HG02610 (cell line): ENCODE results near the gene SLIT1.
A peak's percentile ranks its signal among the peaks of the same experiment; 100 is the strongest.

Experiments
- ATAC-seq: cut with Tn5 transposase; IDR thresholded peaks from one replicate; pipeline ENCODE4 v1.9.1; 2021; ENCODE audit warnings: mild to moderate bottlenecking, moderate library complexity; ENCODE audit not compliant: unreplicated experiment

Gene SLIT1

GRCh38 chr10:97185326-97186058, at the start of gene SLIT1:
Gene SLIT1 (minus strand): TSS chr10:97185959. CDS start chr10:97185674, 285 bp downstream.
- ATAC-seq: no peak

- no peak for ATAC-seq
Observed at GRCh38 chr10:97235353-97235752, 49.6 kb upstream of the SLIT1 start.

- ATAC-seq: no peak
Observed at GRCh38 chr10:97234400-97234799, 48.6 kb upstream of the SLIT1 start.

- peak; percentile 65 for ATAC-seq
Observed at GRCh38 chr10:97230146-97230545, 44.4 kb upstream of the SLIT1 start.

GRCh38 chr10:97229322-97230015, 43.7 kb upstream of the SLIT1 start:
- no peak for ATAC-seq

GRCh38 chr10:97228775-97229157, 43.0 kb upstream of the SLIT1 start:
- ATAC-seq: no peak

GRCh38 chr10:97228130-97228774, 42.5 kb upstream of the SLIT1 start:
- ATAC-seq: no peak

- no peak for ATAC-seq
Observed at GRCh38 chr10:97226398-97226797, 40.6 kb upstream of the SLIT1 start.

GRCh38 chr10:97224483-97225435, 39.0 kb upstream of the SLIT1 start:
- ATAC-seq: no peak

- ATAC-seq: no peak
Observed at GRCh38 chr10:97222326-97222961, 36.7 kb upstream of the SLIT1 start.

- ATAC-seq: no peak
Observed at GRCh38 chr10:97220355-97220754, 34.6 kb upstream of the SLIT1 start.

- no peak for ATAC-seq
Observed at GRCh38 chr10:97217299-97217698, 31.5 kb upstream of the SLIT1 start.

GRCh38 chr10:97215619-97216260, 30.0 kb upstream of the SLIT1 start:
- no peak for ATAC-seq

- ATAC-seq: no peak
Observed at GRCh38 chr10:97213431-97213830, 27.7 kb upstream of the SLIT1 start.

- ATAC-seq: no peak
Observed at GRCh38 chr10:97211229-97211628, 25.5 kb upstream of the SLIT1 start.

GRCh38 chr10:97210543-97210960, 24.8 kb upstream of the SLIT1 start:
- ATAC-seq: peak; percentile 39

- no peak for ATAC-seq
Observed at GRCh38 chr10:97207756-97208346, 22.1 kb upstream of the SLIT1 start.

GRCh38 chr10:97207131-97207530, 21.4 kb upstream of the SLIT1 start:
- no peak for ATAC-seq
